ENCODE data around the gene CCNA2. TPM values are rescaled to one million over a fixed set of nuclear protein-coding genes. Genes with fewer than 3 reads are reported as not detected.
A peak's percentile ranks its signal among the peaks of the same experiment; 100 is the strongest.

The CCNA2 gene
- total and polyA plus RNA-seq, 9 of the 15 experiments (the other 6 are each of a cell fraction or from before 2014, with no cell fraction given) = 37.1 to 197 (median 154) TPM

DNA sequence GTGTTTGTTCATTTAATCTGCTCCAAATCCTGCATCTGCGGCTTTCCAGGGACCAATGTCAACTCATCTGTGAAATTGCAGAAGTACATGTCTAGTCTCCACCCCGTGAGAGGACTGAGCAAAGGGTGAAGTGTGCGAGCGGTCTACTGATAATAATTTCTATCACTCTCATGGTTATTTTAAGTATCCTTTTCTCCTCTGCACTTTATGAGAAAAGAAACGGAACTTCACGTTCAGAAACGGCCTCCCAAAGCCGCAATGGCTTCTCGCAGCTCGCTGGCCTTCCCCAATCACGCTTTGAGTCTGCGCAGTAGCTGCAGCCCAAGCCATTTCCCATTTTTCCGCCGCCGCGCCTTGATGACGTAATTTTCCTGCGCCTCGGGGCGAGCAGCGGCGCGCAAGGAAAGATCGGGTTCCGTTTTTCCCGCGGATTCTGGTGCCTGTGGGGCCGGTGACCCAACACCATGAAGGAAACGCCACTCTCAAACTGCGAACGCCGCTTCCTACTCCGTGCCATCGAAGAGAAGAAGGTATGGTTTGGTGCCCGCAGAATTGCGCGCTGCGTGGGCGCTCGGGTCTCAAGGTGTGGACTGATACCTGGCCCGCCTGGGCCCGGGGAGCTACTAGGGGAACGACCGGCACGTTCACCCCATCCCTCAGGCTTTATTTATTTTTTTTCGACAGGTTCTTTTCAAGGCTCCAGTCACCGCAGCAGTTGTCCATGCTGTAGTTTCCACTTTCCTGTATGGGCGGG, 22.5 kb downstream of the CCNA2 start, which contains the start of gene EXOSC9 (continued):
- TF ChIP-seq, protein P1, sequence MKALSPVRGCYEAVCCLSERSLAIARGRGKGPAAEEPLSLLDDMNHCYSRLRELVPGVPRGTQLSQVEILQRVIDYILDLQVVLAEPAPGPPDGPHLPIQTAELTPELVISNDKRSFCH (CRISPR knock-in tag; IDR thresholded peaks at IDR 0.05) = no peak
- TF ChIP-seq, protein P1 (tag; IDR thresholded peaks at IDR 0.05) = 0 out of 2 replicates have a peak, but pooled peaks have one; percentile 51
- TF ChIP-seq SIN3B (IDR thresholded peaks at IDR 0.05; ENCODE audit: low read depth) (peak; percentile 92), TAF1 (IDR thresholded peaks at IDR 0.05; ENCODE audit: control insufficient read depth, extremely low read depth, insufficient read depth, low read length, severe bottlenecking) (peak; percentile 89)

DNA sequence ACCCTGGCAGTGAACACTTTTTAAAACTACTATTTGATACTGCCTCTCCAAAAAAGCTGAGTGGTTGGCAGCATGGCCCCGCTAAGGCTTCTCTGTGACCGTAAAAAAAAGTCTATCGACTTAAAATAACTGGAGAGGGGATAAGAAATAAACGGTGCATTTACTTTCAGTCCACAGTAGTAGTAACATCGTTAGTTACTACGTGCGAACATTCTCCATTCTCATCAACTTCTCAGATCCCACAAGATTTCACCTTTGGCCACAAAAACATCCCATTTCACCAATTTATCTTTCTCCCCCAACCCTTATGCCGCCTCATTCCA, 23.1 kb downstream of the CCNA2 start:
- TSS peak; percentile 95 for BruUV-seq (replicated peaks)
- TF ChIP-seq MYNN (IDR thresholded peaks at IDR 0.05) = no peak
- TF ChIP-seq MYNN (CRISPR knock-in tag; IDR thresholded peaks at IDR 0.05) = no peak
- no peak for TF ChIP-seq BCL6 (CRISPR knock-in tag; IDR thresholded peaks at IDR 0.05)
- TF ChIP-seq SMARCC2 (IDR thresholded peaks at IDR 0.05; ENCODE audit: low read depth) = 0 out of 2 replicates have a peak, but pooled peaks have one; percentile 18
- 0 out of 2 replicates have a peak, but pooled peaks have one; percentile 9 for TF ChIP-seq RAD51 (IDR thresholded peaks at IDR 0.05; ENCODE audit: borderline replicate concordance, low read depth)
- 0 out of 2 replicates have a peak, but pooled peaks have one; percentile 23 for TF ChIP-seq VEZF1 (CRISPR knock-in tag; IDR thresholded peaks at IDR 0.05)
- 0 out of 2 replicates have a peak, but pooled peaks have one; percentile 1 for TF ChIP-seq FOSL1 (tag; conservative IDR thresholded peaks at IDR 0.05)
- TF ChIP-seq ZNF197 (CRISPR knock-in tag; IDR thresholded peaks at IDR 0.05; ENCODE audit: low read depth) = 0 out of 2 replicates have a peak, but pooled peaks have one; percentile 30
- TF ChIP-seq WHSC1 (IDR thresholded peaks at IDR 0.05; ENCODE audit: low read length) = no peak
- 0 out of 2 replicates have a peak, but pooled peaks have one; percentile 20 for TF ChIP-seq ZEB2 (IDR thresholded peaks at IDR 0.05)
- 0 out of 2 replicates have a peak, but pooled peaks have one; percentile 58 for TF ChIP-seq KDM2B (CRISPR knock-in tag; IDR thresholded peaks at IDR 0.05)
- peak; percentile 18; the same call in 1 of the 2 replicates for TF ChIP-seq CBFA2T3 (IDR thresholded peaks at IDR 0.05)
- TF ChIP-seq, protein P2, sequence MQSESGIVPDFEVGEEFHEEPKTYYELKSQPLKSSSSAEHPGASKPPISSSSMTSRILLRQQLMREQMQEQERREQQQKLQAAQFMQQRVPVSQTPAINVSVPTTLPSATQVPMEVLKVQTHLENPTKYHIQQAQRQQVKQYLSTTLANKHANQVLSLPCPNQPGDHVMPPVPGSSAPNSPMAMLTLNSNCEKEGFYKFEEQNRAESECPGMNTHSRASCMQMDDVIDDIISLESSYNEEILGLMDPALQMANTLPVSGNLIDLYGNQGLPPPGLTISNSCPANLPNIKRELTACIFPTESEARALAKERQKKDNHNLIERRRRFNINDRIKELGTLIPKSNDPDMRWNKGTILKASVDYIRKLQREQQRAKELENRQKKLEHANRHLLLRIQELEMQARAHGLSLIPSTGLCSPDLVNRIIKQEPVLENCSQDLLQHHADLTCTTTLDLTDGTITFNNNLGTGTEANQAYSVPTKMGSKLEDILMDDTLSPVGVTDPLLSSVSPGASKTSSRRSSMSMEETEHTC (IDR thresholded peaks at IDR 0.05) = no peak
- TF ChIP-seq ARNT (IDR thresholded peaks at IDR 0.05) = 0 out of 4 replicates have a peak, but pooled peaks of 1 of the 2 experiments have one; percentile 27
- TF ChIP-seq KDM1A (IDR thresholded peaks at IDR 0.05) = peak in 1 of 2 experiments; percentile 19; a peak in 1 of 4 replicates
- ATAC-seq = peak; percentile 62
- Histone ChIP-seq H4K20me1 (replicated peaks; ENCODE audit: control insufficient read depth, insufficient read depth, low read length) (no peaks in the 10 kb centered on the region), H3K4me1 (replicated peaks in 1 of 2; ENCODE audit: control insufficient read depth in 2 of 2, insufficient read depth in 2 of 2, low read length in 2 of 2) (peaks cover 3 to 9% of the 10 kb centered on the region in 2 experiments; a peak in 2 of 5 replicates), H3K4me2 (ENCODE audit: insufficient read depth, low read length) (peak overlapping the region; percentile 94), H3K9me3 (replicated peaks; ENCODE audit: control insufficient read depth, insufficient read depth, low read depth, low read length) (no peaks in the 10 kb centered on the region), H3K27ac (ENCODE audit: extremely low read depth, low read depth, low read length) (peak overlapping the region; percentile 97), H2AFZ (ENCODE audit: low read depth, low read length) (peak overlapping the region; percentile 99), H3K9ac (ENCODE audit: insufficient read depth in 1 of 2, low read depth in 2 of 2, low read length in 2 of 2) (peak overlapping the region; percentile 98 to 100), H3K36me3 (ENCODE audit: control insufficient read depth, insufficient read depth, low read length) (peaks cover 40% of the 10 kb centered on the region), H3K27me3 (ENCODE audit: control insufficient read depth in 2 of 2, insufficient read depth in 2 of 2, low read length in 2 of 2) (no peaks in the 10 kb centered on the region), H3K4me3 (peak overlapping the region; percentile 94), H3K79me2 (ENCODE audit: control insufficient read depth, insufficient read depth, low read length) (peaks cover 33% of the 10 kb centered on the region), H3K9me1 (ENCODE audit: control insufficient read depth, insufficient read depth, low read length) (no peaks in the 10 kb centered on the region)
- intact Hi-C loops (cut with micrococcal nuclease) (loop anchor here (2.0 kb wide), 1 partner anchor 22 kb away; the partner anchor contains the start of gene CCNA2), in situ Hi-C loops (cut with MboI) (no loop called here)
- ChIA-PET CTCF (ENCODE audit: low intra/inter-chr PET ratio) (no interaction called here), POLR2A (interaction anchor here (0.6 to 1.9 kb wide), 7 partner anchors 8 to 1591 kb away, joined by 3 to 7 read pairs (median 4); partner anchors contain the start of gene CCNA2)
- no peak for FAIRE-seq
- DNase-seq (ENCODE audit: extremely low read depth in 1 of 4, low spot score in 3 of 4) = no peak
- 3% methylated on average over 8 of the region's 8 CpGs for WGBS (ENCODE audit: insufficient coverage, low coverage, missing lambda C conversion rate)

Measured in K562 (cell line).